ENCODE measurements around the gene CCDC181.

The CCDC181 gene

DNA sequence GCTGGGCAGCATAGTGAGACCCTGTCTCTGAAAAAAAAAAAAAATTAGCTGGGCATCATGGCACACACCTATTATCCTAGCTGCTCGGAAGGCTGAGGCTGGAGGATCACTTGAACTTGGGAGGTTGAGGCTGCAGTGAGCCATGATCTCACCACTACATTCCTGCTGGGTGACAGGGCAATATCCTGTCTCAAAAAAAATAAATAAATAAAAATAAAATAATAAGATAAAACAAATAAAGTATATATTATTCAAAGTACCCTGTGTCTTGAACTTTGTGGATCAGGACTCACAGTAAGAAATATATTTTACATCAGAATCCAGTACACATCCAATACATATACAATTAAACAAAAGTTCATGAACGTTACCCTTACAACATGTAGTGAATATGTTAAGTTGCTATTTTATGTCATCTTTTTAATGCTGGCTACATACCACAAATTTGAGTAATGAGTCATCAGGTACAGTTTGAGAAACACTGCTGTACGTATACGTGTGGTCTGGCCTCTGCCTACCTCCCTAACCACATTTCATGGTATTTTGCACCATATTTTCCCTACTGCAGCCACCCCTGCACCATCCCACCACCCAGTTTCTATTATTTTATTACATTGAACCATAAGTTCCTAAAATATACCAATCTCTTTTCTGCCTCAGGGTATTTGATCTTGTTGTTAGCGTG lies 64.1 kb downstream of the CCDC181 start:
- Histone ChIP-seq H3K9ac (ENCODE audit: low read depth, low read length) (no peak overlapping the region), H3K27me3 (ENCODE audit: insufficient read depth, low read length) (no peaks in the 10 kb centered on the region), H3K36me3 (ENCODE audit: insufficient read depth, low read length) (no peaks in the 10 kb centered on the region), H3K4me1 (ENCODE audit: insufficient read depth, low read length) (no peaks in the 10 kb centered on the region; the same call in 1 of the 2 replicates), H3K27ac (ENCODE audit: low read depth, low read length) (no peak overlapping the region), H3K9me3 (ENCODE audit: insufficient read depth, low read depth, low read length) (peaks cover 6% of the 10 kb centered on the region; the same call in 1 of the 2 replicates), H3K4me3 (ENCODE audit: low read length) (no peak overlapping the region)
- WGBS, result 97% methylated on average over 4 of the region's 5 CpGs

GRCh38 chr1:169361281-169361680 lies 66.0 kb downstream of the CCDC181 start:
- no peak overlapping the region for H3K4me3 ChIP-seq (ENCODE audit: low read length)
- H3K27ac ChIP-seq (ENCODE audit: low read depth, low read length), result no peak overlapping the region
- H3K9me3 ChIP-seq (ENCODE audit: insufficient read depth, low read depth, low read length), result peaks cover 6% of the 10 kb centered on the region; the same call in 1 of the 2 replicates

GRCh38 chr1:169360415-169360814 lies 66.9 kb downstream of the CCDC181 start:
- Histone ChIP-seq H3K27me3 (ENCODE audit: insufficient read depth, low read length) (no peaks in the 10 kb centered on the region), H3K36me3 (ENCODE audit: insufficient read depth, low read length) (no peaks in the 10 kb centered on the region), H3K9ac (ENCODE audit: low read depth, low read length) (no peak overlapping the region), H3K4me3 (ENCODE audit: low read length) (no peak overlapping the region), H3K27ac (ENCODE audit: low read depth, low read length) (no peak overlapping the region), H3K9me3 (ENCODE audit: insufficient read depth, low read depth, low read length) (peaks cover 6% of the 10 kb centered on the region; the same call in 1 of the 2 replicates), H3K4me1 (ENCODE audit: insufficient read depth, low read length) (no peaks in the 10 kb centered on the region)
- WGBS, result 90% methylated on average over 1 of the region's 1 CpG

More at GRCh38 chr1:169361281-169361680, 66.0 kb downstream of the CCDC181 start:
- 96% methylated on average over 7 of the region's 7 CpGs for WGBS
- H3K27me3 ChIP-seq (ENCODE audit: insufficient read depth, low read length), result no peaks in the 10 kb centered on the region
- no peaks in the 10 kb centered on the region for H3K36me3 ChIP-seq (ENCODE audit: insufficient read depth, low read length)
- no peaks in the 10 kb centered on the region for H3K4me1 ChIP-seq (ENCODE audit: insufficient read depth, low read length)
- H3K9ac ChIP-seq (ENCODE audit: low read depth, low read length), result no peak overlapping the region

DNA sequence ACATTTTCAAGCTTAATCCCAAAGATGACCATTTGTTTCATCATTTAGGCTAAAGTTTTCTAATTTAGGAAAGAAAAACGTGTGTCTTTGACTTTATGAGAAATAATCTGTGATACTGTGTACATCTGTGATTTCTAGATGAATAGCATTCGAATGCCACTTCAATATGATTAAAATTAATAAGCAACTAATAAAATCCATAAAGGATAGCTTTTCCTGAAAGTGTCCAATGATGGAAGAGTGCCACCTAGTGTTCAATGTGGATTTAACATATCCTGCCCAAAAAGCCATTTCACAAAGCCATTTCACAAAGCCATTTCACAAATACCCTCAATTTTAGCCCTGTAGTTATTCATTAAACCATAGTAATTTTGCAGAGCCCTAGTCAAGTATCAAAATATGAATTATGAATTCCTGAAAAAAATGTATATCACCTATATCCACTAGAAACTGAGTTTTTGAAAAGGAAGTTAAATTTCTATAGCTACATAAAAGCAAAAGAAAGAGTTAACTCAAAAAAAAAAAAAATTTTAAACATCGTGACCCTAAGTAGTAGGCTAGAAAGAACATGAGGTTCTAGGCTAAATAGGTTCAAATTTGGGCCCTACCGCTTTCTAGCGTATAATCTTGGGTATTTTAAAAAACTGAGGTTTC lies 78.8 kb downstream of the CCDC181 start:
- no peaks in the 10 kb centered on the region for H3K4me1 ChIP-seq (ENCODE audit: insufficient read depth, low read length)
- 66% methylated on average over 4 of the region's 5 CpGs for WGBS
- no peak overlapping the region for H3K27ac ChIP-seq (ENCODE audit: low read depth, low read length)

GRCh38 chr1:169347688-169348382 lies 79.4 kb downstream of the CCDC181 start:
- 90% methylated on average over 2 of the region's 2 CpGs for WGBS
- no peak overlapping the region for H3K4me3 ChIP-seq (ENCODE audit: low read length)
- no peak overlapping the region for H3K27ac ChIP-seq (ENCODE audit: low read depth, low read length)
- H3K27me3 ChIP-seq (ENCODE audit: insufficient read depth, low read length), result no peaks in the 10 kb centered on the region
- no peak overlapping the region for H3K9ac ChIP-seq (ENCODE audit: low read depth, low read length)
- no peaks in the 10 kb centered on the region for H3K4me1 ChIP-seq (ENCODE audit: insufficient read depth, low read length)
- no peaks in the 10 kb centered on the region for H3K36me3 ChIP-seq (ENCODE audit: insufficient read depth, low read length)
- no peaks in the 10 kb centered on the region for H3K9me3 ChIP-seq (ENCODE audit: insufficient read depth, low read depth, low read length)

More for the DNA sequence above, 78.8 kb downstream of the CCDC181 start:
- H3K27me3 ChIP-seq (ENCODE audit: insufficient read depth, low read length), result no peaks in the 10 kb centered on the region
- H3K9me3 ChIP-seq (ENCODE audit: insufficient read depth, low read depth, low read length), result no peaks in the 10 kb centered on the region
- no peaks in the 10 kb centered on the region for H3K36me3 ChIP-seq (ENCODE audit: insufficient read depth, low read length)
- no peak overlapping the region for H3K4me3 ChIP-seq (ENCODE audit: low read length)
- H3K9ac ChIP-seq (ENCODE audit: low read depth, low read length), result no peak overlapping the region

DNA sequence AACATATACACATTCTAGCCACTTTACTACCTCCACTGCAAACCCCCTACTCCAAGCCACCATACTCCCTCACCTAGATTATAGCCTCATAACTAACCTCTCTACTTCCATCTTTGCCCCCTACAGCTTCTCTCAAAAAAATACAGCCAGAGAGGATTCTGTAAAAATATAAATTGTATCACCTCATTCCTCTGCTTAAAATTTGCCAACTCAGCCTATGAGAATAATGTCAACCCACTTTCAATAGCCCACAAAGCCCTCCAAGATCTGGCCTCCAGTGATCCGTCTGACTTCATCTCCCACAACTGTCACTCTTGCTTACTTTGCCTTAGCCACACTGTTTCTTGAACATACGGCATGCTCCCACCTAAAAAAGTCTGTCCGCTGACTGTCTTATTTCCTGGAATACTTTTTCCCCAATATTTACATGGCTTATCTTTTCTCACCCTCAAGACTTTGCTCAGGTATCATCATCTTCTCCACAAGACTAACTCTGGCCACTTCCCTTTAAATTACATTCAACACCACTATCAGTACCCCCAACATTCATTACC lies 81.2 kb downstream of the CCDC181 start:
- Histone ChIP-seq H3K9me3 (ENCODE audit: insufficient read depth, low read depth, low read length) (peaks cover 6% of the 10 kb centered on the region; the same call in 1 of the 2 replicates), H3K36me3 (ENCODE audit: insufficient read depth, low read length) (no peaks in the 10 kb centered on the region), H3K4me1 (ENCODE audit: insufficient read depth, low read length) (no peaks in the 10 kb centered on the region), H3K4me3 (ENCODE audit: low read length) (no peak overlapping the region), H3K9ac (ENCODE audit: low read depth, low read length) (no peak overlapping the region), H3K27me3 (ENCODE audit: insufficient read depth, low read length) (no peaks in the 10 kb centered on the region), H3K27ac (ENCODE audit: low read depth, low read length) (no peak overlapping the region)
- 95% methylated on average over 3 of the region's 3 CpGs for WGBS

GRCh38 chr1:169345511-169345910 lies 81.8 kb downstream of the CCDC181 start:
- Histone ChIP-seq H3K27me3 (ENCODE audit: insufficient read depth, low read length) (no peaks in the 10 kb centered on the region), H3K36me3 (ENCODE audit: insufficient read depth, low read length) (no peaks in the 10 kb centered on the region), H3K9me3 (ENCODE audit: insufficient read depth, low read depth, low read length) (peaks cover 6% of the 10 kb centered on the region; the same call in 1 of the 2 replicates), H3K4me3 (ENCODE audit: low read length) (no peak overlapping the region), H3K4me1 (ENCODE audit: insufficient read depth, low read length) (peaks cover 3% of the 10 kb centered on the region; the same call in 1 of the 2 replicates), H3K27ac (ENCODE audit: low read depth, low read length) (no peak overlapping the region), H3K9ac (ENCODE audit: low read depth, low read length) (no peak overlapping the region)
- 95% methylated on average over 1 of the region's 1 CpG for WGBS

All from HUES64 (cell line).